22Rv1 (cell line): ENCODE measurements around the gene SNRPA.

Experiments
- ZFX ChIP-seq: fragments of 450-650 bp; IDR thresholded peaks from 2 replicates; pipeline ENCODE4 v1.6.1; 2017; ENCODE audit warnings: antibody characterized with exemption, borderline replicate concordance
- TF ChIP-seq, protein P1 (sequence below): fragments of 450-650 bp; IDR thresholded peaks from 2 replicates; pipeline ENCODE4 v1.5.1; 2017; ENCODE audit warnings: mild to moderate bottlenecking

DNA sequence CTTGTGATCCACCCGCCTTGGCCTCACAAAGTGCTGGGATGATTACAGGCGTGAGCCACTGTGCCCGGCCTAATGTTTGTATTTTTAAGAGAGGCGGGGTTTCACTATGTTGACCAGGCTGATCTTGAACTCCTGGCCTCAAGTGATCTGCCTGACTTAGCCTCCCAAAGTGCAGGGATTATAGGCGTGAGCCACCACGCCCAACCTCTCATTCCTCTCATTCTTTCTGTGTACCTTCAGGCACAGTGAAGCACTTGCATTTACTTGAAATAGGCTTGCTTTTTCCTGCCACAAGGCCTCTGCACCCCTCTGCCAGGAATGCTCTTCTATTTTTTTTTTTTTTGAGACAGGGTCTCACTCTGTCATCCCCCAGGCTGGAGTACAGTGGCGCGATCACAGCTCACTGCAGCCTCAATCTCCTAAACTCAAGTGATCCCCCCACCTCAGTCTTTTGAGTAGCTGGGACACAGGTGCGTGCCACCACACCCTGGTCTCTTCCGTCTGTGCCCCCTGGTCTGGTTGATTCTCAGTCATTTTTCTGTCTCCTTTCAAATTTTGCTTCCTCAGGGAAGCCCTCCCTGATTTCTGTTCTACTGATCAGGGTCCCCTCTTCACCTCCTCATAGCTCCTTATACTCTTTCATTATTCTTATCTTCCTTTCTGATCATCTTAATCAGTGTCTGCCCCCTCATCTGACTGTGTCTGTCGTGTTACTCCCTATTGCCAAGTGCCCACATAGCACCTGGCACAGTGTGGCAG lies 15.8 kb upstream of the SNRPA start:
- TF ChIP-seq, protein P1, sequence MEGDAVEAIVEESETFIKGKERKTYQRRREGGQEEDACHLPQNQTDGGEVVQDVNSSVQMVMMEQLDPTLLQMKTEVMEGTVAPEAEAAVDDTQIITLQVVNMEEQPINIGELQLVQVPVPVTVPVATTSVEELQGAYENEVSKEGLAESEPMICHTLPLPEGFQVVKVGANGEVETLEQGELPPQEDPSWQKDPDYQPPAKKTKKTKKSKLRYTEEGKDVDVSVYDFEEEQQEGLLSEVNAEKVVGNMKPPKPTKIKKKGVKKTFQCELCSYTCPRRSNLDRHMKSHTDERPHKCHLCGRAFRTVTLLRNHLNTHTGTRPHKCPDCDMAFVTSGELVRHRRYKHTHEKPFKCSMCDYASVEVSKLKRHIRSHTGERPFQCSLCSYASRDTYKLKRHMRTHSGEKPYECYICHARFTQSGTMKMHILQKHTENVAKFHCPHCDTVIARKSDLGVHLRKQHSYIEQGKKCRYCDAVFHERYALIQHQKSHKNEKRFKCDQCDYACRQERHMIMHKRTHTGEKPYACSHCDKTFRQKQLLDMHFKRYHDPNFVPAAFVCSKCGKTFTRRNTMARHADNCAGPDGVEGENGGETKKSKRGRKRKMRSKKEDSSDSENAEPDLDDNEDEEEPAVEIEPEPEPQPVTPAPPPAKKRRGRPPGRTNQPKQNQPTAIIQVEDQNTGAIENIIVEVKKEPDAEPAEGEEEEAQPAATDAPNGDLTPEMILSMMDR = no peak
- TF ChIP-seq ZFX = no peak
